Panc1 (cell line): Measurements from ENCODE around the gene CSF1. TPM values are rescaled to one million over a fixed set of nuclear protein-coding genes. Genes with fewer than 3 reads are reported as not detected.

Source experiments
- ATAC-seq: fragments of 200-7000 bp; cut with Tn5 transposase; 2 replicates; pipeline ENCODE4 v1.9.1; 2020; ENCODE audit warnings: mild to moderate bottlenecking, moderate library complexity
- BruUV-seq: library from RNA; stranded (reverse); fragments of 400-500 nt; replicated peaks from 2 replicates; lab custom pipeline; 2021; lab: Mats Ljungman, UMichigan
- CTCF ChIA-PET: fragments of 300-600 bp; sonication (Branson Sonifier 250); formaldehyde crosslinking; loops from one replicate; lab custom pipeline; 2022; ENCODE audit warnings: antibody characterized with exemption; lab: Charles Lee
- POLR2A ChIA-PET: fragments of 300-600 bp; sonication (Branson Sonifier 250); formaldehyde crosslinking; loops from one replicate; lab custom pipeline; 2022; ENCODE audit warnings: antibody characterized with exemption; lab: Charles Lee
- DNase-seq: peaks from one replicate; pipeline ENCODE4 v3.0.0-alpha.2; 2010; ENCODE audit warnings: low read depth, low spot score
- H3K27ac ChIP-seq: 2 replicates; pipeline ENCODE4 v1.5.1; 2011; ENCODE audit warnings: mild to moderate bottlenecking, low read length, inconsistent platforms
- H3K27me3 ChIP-seq: fragments of 200-500 bp; sonication (Bioruptor generic); 2 replicates; pipeline ENCODE4 v1.6.0; 2014; ENCODE audit warnings: low read length, inconsistent platforms; ENCODE audit not compliant: control insufficient read depth, insufficient read depth
- H3K36me3 ChIP-seq: fragments of 200-500 bp; sonication (Bioruptor generic); 2 replicates; pipeline ENCODE4 v1.5.1; 2014; ENCODE audit warnings: inconsistent platforms, mild to moderate bottlenecking, low read length, moderate library complexity; ENCODE audit not compliant: control insufficient read depth, insufficient read depth
- H3K4me1 ChIP-seq: 2 replicates; pipeline ENCODE4 v1.5.1; 2011; ENCODE audit warnings: inconsistent platforms, mild to moderate bottlenecking, low read length, moderate library complexity; ENCODE audit not compliant: control insufficient read depth, insufficient read depth
- H3K4me3 ChIP-seq, 2 experiments: 2 replicates each; pipeline ENCODE4 v1.5.1; 2011 to 2012; ENCODE audit warnings: low read depth in 2 of 2, low read length in 2 of 2, mild to moderate bottlenecking in 2 of 2, inconsistent platforms in 1 of 2, moderate library complexity in 1 of 2
- H3K9me3 ChIP-seq: fragments of 200-500 bp; sonication (Bioruptor generic); 2 replicates; pipeline ENCODE4 v1.5.1; 2014; ENCODE audit warnings: low read depth, mild to moderate bottlenecking, inconsistent platforms, low read length, moderate library complexity; ENCODE audit not compliant: control insufficient read depth, insufficient read depth
- CTCF ChIP-seq: fragments of 450-650 bp; IDR thresholded peaks from 2 replicates; pipeline ENCODE4 v1.5.1; 2017; ENCODE audit warnings: mild to moderate bottlenecking
- POLR2AphosphoS5 ChIP-seq: IDR thresholded peaks from 2 replicates; pipeline ENCODE4 v1.6.1; 2012; ENCODE audit warnings: mild to moderate bottlenecking, low read depth, low read length, moderate library complexity
- REST ChIP-seq, 2 experiments: IDR thresholded peaks; 2 replicates each; pipeline ENCODE4 v1.6.1; 2011 to 2012; ENCODE audit warnings: low read depth in 2 of 2, control low read depth in 1 of 2, low read length in 1 of 2, mild to moderate bottlenecking in 1 of 2, moderate library complexity in 1 of 2; ENCODE audit not compliant: insufficient read depth in 1 of 2
- SIN3A ChIP-seq: IDR thresholded peaks from 2 replicates; pipeline ENCODE4 v1.6.1; 2012; ENCODE audit warnings: low read depth, mild to moderate bottlenecking, low read length, moderate library complexity, borderline replicate concordance; ENCODE audit not compliant: insufficient read depth
- TCF7L2 ChIP-seq: IDR thresholded peaks from 2 replicates; pipeline ENCODE4 v1.6.1; 2011; ENCODE audit warnings: mild to moderate bottlenecking, low read depth, low read length, inconsistent platforms
- in situ Hi-C: cut with HindIII; loops from 2 replicates; pipeline ENCODE4 v1.10.0; 2016; ENCODE audit warnings: low sequenced_read_pairs, low pct_unique_long_range_greater_than_20kb
- intact Hi-C: fragments of 100-400 bp; cut with micrococcal nuclease; formaldehyde crosslinking; loops from one replicate; pipeline ENCODE4 v1.10.0; 2022; ENCODE audit not compliant: unreplicated experiment
- total RNA-seq: library from RNA; stranded (reverse); gene quantifications from one replicate; pipeline ENCODE4 v1.2.1, GENCODE V29; 2021; ENCODE audit not compliant: unreplicated experiment

The CSF1 gene
- total RNA-seq, 1 experiment from 2014 or later: 217 TPM

GRCh38 chr1:109905491-109905890, 5.2 kb upstream of the CSF1 start:
- DNase-seq: no peak
- no peak for ATAC-seq
- no peaks in the 10 kb centered on the region for H3K9me3 ChIP-seq
- H3K27ac ChIP-seq: no peak overlapping the region; the same call in 1 of the 2 replicates
- CTCF ChIA-PET: no interaction called here
- BruUV-seq: no TSS peak
- H3K36me3 ChIP-seq: no peaks in the 10 kb centered on the region
- in situ Hi-C loops: no loop called here
- no peak for TF ChIP-seq REST (IDR thresholded peaks at IDR 0.05; ENCODE audit: insufficient read depth in 1 of 2, low read depth in 2 of 2, low read length in 1 of 2)
- TF ChIP-seq CTCF: no peak
- TF ChIP-seq SIN3A: no peak
- TF ChIP-seq POLR2AphosphoS5: no peak
- TF ChIP-seq TCF7L2: no peak
- no peaks in the 10 kb centered on the region for H3K27me3 ChIP-seq
- no peak overlapping the region for H3K4me3 ChIP-seq
- POLR2A ChIA-PET: no interaction called here
- intact Hi-C loops: no loop called here
- H3K4me1 ChIP-seq: peaks cover 12% of the 10 kb centered on the region

- no peak overlapping the region for H3K4me3 ChIP-seq
- intact Hi-C loops (no loop called here), in situ Hi-C loops (no loop called here)
- POLR2A ChIA-PET: no interaction called here
- no peaks in the 10 kb centered on the region for H3K9me3 ChIP-seq
- no peaks in the 10 kb centered on the region for H3K27me3 ChIP-seq
- TF ChIP-seq REST (IDR thresholded peaks at IDR 0.05; ENCODE audit: insufficient read depth in 1 of 2, low read depth in 2 of 2, low read length in 1 of 2) (no peak), SIN3A (no peak), POLR2AphosphoS5 (no peak), TCF7L2 (no peak), CTCF (no peak)
- H3K27ac ChIP-seq: peak overlapping the region; percentile 95; the same call in 1 of the 2 replicates
- DNase-seq (no peak), ATAC-seq (no peak)
- BruUV-seq: no TSS peak
- CTCF ChIA-PET: no interaction called here
- peaks cover 12% of the 10 kb centered on the region for H3K4me1 ChIP-seq
- H3K36me3 ChIP-seq: no peaks in the 10 kb centered on the region
Measured at GRCh38 chr1:109906160-109906838, 4.3 kb upstream of the CSF1 start.
